Renal cortical epithelial cell (primary cell): ENCODE results near the gene MPV17. TPM values are rescaled to one million over a fixed set of nuclear protein-coding genes. Genes with fewer than 3 reads are reported as not detected.
"Not testable (repeated sequence)": the region's sequence is repeated elsewhere in the genome, so short reads cannot be mapped to it uniquely, and the experiment has no call there.

ENCODE experiments used
- DNase-seq: peaks from one replicate; pipeline ENCODE4 v3.0.0-alpha.2; 2011; ENCODE audit warnings: low read depth
- total RNA-seq: library from RNA; depleted of rRNA; stranded (reverse); fragments of >200 nt; gene quantifications from 2 replicates; pipeline ENCODE4 v1.2.3, GENCODE V29; 2014

The MPV17 gene
- total RNA-seq, 1 donor from 2014 or later, result 42.6 TPM

- peak; percentile 4 for DNase-seq
Observed at GRCh38 chr2:27323596-27324285, 844 bp upstream of the MPV17 start.

GRCh38 chr2:27322301-27322765, 564 bp downstream of the MPV17 start:
- peak; percentile 16 for DNase-seq

GRCh38 chr2:27320958-27321543, 1.8 kb downstream of the MPV17 start:
- peak; percentile 99 for DNase-seq

- DNase-seq, result not testable (repeated sequence)
Observed at GRCh38 chr2:27319839-27320238, 3.1 kb downstream of the MPV17 start.

GRCh38 chr2:27316655-27317412, 6.1 kb downstream of the MPV17 start:
- no peak for DNase-seq

GRCh38 chr2:27315122-27315521, 7.8 kb downstream of the MPV17 start:
- DNase-seq, result no peak

- DNase-seq, result no peak
Observed at GRCh38 chr2:27314709-27315108, 8.2 kb downstream of the MPV17 start.

- no peak for DNase-seq
Observed at GRCh38 chr2:27313882-27314645, 8.8 kb downstream of the MPV17 start.

- no peak for DNase-seq
Observed at GRCh38 chr2:27312152-27312551, 10.7 kb downstream of the MPV17 start.

- no peak for DNase-seq
Observed at GRCh38 chr2:27309651-27310050, 13.2 kb downstream of the MPV17 start.

GRCh38 chr2:27308359-27308881, 14.5 kb downstream of the MPV17 start, which contains the start of gene UCN:
TSS of gene UCN (minus strand) at chr2:27308445. CDS start at chr2:27307895, 550 bp downstream.
- DNase-seq, result peak; percentile 27

GRCh38 chr2:27307545-27308358, 15.1 kb downstream of the MPV17 start:
- no peak for DNase-seq

GRCh38 chr2:27307287-27307544, 15.7 kb downstream of the MPV17 start:
- no peak for DNase-seq

GRCh38 chr2:27306573-27307286, 16.2 kb downstream of the MPV17 start:
- no peak for DNase-seq

GRCh38 chr2:27306136-27306535, 16.8 kb downstream of the MPV17 start:
- no peak for DNase-seq

GRCh38 chr2:27305516-27305915, 17.4 kb downstream of the MPV17 start:
- no peak for DNase-seq

GRCh38 chr2:27304488-27305240, 18.2 kb downstream of the MPV17 start:
- no peak for DNase-seq

- peak; percentile 69 for DNase-seq
Observed at GRCh38 chr2:27303093-27304025, 19.5 kb downstream of the MPV17 start.

- not testable (repeated sequence) for DNase-seq
Observed at GRCh38 chr2:27300606-27301005, 22.3 kb downstream of the MPV17 start.
